Colonic mucosa (tissue), 4 donors: Measurements from ENCODE around the gene TANGO6. TPM values are rescaled to one million over a fixed set of nuclear protein-coding genes. Genes with fewer than 3 reads are reported as not detected.

Experiments used
- DNase-seq: peaks from one replicate; pipeline ENCODE4 v3.0.0-alpha.2; 2020
- H3K27ac ChIP-seq: fragments of 200-600 bp; one replicate; pipeline ENCODE4 v1.8.0; 2021
- H3K27me3 ChIP-seq: fragments of 200-600 bp; one replicate; pipeline ENCODE4 v1.8.0; 2021
- H3K36me3 ChIP-seq: fragments of 200-600 bp; one replicate; pipeline ENCODE4 v1.8.0; 2021
- H3K4me1 ChIP-seq: fragments of 200-600 bp; one replicate; pipeline ENCODE4 v1.8.0; 2021; ENCODE audit warnings: mild to moderate bottlenecking
- H3K4me3 ChIP-seq: fragments of 200-600 bp; one replicate; pipeline ENCODE4 v1.8.0; 2021
- H3K9ac ChIP-seq, 2 donors: one replicate each; pipeline ENCODE4 v1.7.0; 2013; ENCODE audit warnings: control low read depth in 2 of 2, low read depth in 2 of 2, low read length in 2 of 2
- H3K9me3 ChIP-seq: fragments of 200-600 bp; one replicate; pipeline ENCODE4 v1.8.0; 2021
- intact Hi-C: fragments of 100-400 bp; cut with DNase I; formaldehyde crosslinking; loops from one replicate; pipeline ENCODE4 v1.14.1; 2022
- total RNA-seq, 2 donors: library from RNA; stranded (reverse); fragmentation: NEBNext Ultra II Directional in 1 of 2; extraction: Animal tissue kit (Norgen Biotek cat#: 25700) in 1 of 2; gene quantifications; one replicate each; pipeline ENCODE4 v1.2.1, GENCODE V29; 2021
- TF ChIP-seq, protein P1 (sequence below): fragments of 200-600 bp; IDR thresholded peaks from one replicate; pipeline ENCODE4 v1.8.0; 2022; ENCODE audit warnings: antibody characterized with exemption, mild to moderate bottlenecking
- donor health status: healthy.
- donor health status: DM: no; HTN: no; CAD: no.
- donor health status: DM: no; HTN: no; CAD: no.

The TANGO6 gene
- total RNA-seq, 2 donors from 2014 or later, result 6.6 to 10.1 TPM

DNA sequence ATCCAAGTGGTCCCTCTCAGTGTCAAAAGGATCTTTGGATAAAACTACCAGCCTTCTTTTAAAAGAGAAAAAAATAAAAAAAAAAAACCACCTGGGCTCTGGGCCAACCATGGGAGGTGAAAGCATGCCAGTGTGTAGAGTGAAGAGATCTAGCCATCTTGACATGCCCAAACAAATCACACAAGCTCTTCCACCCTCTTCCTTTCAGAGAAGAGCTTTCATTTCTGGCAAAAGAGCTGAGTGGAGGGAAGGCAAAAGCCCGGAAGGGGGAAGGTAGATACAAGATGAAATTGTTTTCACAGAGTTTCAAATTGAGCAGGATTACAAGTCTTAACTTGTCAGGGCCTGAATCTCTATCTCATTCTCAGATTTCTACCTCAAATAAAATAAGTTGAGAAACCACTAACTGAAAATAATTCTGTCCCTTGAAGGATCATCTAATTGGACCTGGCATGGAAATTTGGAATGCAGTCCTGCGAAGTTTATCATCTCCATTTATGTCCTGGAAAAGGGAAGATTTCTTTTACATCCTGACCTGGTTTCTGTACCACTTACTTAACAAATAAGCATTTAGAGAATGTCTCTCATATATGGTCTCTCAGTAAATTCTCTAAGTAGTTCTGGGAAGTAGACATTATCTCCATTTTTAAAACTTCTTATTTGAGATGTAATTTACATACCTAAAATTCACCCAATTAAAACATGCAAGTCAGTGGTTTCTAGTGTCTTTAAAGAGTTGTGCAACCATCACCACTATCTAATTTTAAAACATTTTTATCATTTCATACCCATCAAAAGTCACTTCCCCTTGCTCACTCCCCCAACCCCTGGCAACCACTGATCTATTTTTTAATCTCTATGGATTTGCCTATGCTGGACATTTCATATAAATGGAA is 93.7 kb downstream of the TANGO6 start:
- TF ChIP-seq, protein P1, sequence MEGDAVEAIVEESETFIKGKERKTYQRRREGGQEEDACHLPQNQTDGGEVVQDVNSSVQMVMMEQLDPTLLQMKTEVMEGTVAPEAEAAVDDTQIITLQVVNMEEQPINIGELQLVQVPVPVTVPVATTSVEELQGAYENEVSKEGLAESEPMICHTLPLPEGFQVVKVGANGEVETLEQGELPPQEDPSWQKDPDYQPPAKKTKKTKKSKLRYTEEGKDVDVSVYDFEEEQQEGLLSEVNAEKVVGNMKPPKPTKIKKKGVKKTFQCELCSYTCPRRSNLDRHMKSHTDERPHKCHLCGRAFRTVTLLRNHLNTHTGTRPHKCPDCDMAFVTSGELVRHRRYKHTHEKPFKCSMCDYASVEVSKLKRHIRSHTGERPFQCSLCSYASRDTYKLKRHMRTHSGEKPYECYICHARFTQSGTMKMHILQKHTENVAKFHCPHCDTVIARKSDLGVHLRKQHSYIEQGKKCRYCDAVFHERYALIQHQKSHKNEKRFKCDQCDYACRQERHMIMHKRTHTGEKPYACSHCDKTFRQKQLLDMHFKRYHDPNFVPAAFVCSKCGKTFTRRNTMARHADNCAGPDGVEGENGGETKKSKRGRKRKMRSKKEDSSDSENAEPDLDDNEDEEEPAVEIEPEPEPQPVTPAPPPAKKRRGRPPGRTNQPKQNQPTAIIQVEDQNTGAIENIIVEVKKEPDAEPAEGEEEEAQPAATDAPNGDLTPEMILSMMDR, result no peak
- Histone ChIP-seq H3K36me3 (no peaks in the 10 kb centered on the region), H3K9me3 (no peaks in the 10 kb centered on the region), H3K27ac (no peak overlapping the region), H3K4me1 (no peaks in the 10 kb centered on the region), H3K9ac (no peak overlapping the region), H3K27me3 (no peaks in the 10 kb centered on the region), H3K4me3 (no peak overlapping the region)
- intact Hi-C loops, result no loop called here
- DNase-seq, result no peak

DNA sequence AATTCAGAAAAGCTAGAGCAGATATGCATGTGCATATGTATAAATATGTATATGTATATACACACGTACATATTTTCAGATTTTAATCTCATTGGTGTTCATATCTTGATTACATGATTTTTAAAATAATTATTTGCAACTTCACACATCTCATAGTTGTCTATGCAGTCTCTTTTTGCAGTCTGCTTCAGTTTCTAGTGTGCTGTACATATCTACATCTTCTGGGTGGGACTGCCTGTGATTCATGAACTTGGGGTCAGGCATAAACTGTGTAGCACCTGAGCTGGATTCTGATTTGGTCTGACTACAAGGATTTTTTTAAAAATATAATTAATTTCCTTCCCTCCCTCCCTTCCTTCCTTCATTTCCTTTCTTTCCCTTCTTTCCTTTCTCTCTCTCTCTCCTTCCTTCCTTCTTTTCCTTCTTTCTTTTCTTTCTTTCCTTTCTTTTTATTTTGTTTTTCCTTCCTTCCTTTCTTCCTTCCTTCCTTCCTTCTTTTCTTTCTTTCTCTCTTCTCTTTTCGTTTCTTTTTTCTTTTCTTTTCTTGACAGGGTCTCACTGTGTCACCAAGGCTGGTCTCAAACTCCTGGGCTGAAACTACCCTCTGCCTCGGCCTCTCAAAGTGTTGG is 96.5 kb downstream of the TANGO6 start:
- Histone ChIP-seq H3K4me3 (no peak overlapping the region), H3K27ac (no peak overlapping the region), H3K27me3 (no peaks in the 10 kb centered on the region), H3K9ac (no peak overlapping the region), H3K4me1 (no peaks in the 10 kb centered on the region), H3K9me3 (no peaks in the 10 kb centered on the region), H3K36me3 (no peaks in the 10 kb centered on the region)
- TF ChIP-seq, protein P1, result no peak
- intact Hi-C loops, result no loop called here
- DNase-seq, result no peak

DNA sequence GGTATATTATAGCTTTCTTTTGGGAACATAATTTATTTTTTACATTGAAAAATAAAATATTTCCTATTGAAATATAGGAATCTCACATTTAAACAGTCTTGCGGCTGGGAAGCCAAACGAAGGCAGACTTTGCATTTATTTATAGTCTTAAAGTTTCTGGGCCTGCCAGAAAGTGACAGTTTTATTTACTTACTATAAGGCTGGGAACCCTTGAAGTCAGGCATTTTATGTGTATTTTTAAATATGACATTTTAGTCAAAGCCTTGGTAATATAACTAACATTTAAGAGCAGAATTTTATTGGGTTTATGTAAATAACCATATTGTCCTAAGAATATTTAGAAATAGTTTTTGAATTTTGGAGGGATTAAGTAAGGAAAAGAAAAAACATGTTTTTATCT is 97.5 kb downstream of the TANGO6 start:
- no peak overlapping the region for H3K4me3 ChIP-seq
- intact Hi-C loops, result no loop called here
- DNase-seq, result no peak
- H3K9ac ChIP-seq, result no peak overlapping the region
- no peaks in the 10 kb centered on the region for H3K9me3 ChIP-seq
- no peaks in the 10 kb centered on the region for H3K27me3 ChIP-seq
- TF ChIP-seq, protein P1, result no peak
- H3K4me1 ChIP-seq, result no peaks in the 10 kb centered on the region
- H3K27ac ChIP-seq, result no peak overlapping the region
- H3K36me3 ChIP-seq, result no peaks in the 10 kb centered on the region

DNA sequence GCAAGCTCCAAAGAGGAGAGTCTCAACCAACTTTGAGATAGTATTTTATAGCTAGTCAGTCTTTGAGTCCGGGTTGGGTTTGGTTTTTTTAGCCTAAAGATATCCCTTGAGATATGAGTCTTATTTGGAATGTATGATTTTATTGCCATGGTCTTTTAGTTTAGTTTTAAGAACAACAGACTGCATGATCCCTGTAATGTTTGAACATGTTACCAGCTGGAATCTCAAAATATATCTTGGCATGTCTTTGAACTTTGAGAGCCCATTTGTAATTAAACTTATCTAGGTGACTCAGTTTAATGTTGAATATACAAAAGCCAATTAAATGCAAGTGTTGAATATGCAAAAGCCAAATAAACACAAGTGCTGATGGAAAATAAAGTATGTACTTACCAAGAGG is 100.6 kb downstream of the TANGO6 start:
- intact Hi-C loops, result no loop called here
- TF ChIP-seq, protein P1, result no peak
- H3K4me3 ChIP-seq, result no peak overlapping the region
- H3K9ac ChIP-seq, result no peak overlapping the region
- H3K27ac ChIP-seq, result no peak overlapping the region
- no peaks in the 10 kb centered on the region for H3K36me3 ChIP-seq
- H3K4me1 ChIP-seq, result no peaks in the 10 kb centered on the region
- no peaks in the 10 kb centered on the region for H3K27me3 ChIP-seq
- DNase-seq, result no peak
- no peaks in the 10 kb centered on the region for H3K9me3 ChIP-seq

DNA sequence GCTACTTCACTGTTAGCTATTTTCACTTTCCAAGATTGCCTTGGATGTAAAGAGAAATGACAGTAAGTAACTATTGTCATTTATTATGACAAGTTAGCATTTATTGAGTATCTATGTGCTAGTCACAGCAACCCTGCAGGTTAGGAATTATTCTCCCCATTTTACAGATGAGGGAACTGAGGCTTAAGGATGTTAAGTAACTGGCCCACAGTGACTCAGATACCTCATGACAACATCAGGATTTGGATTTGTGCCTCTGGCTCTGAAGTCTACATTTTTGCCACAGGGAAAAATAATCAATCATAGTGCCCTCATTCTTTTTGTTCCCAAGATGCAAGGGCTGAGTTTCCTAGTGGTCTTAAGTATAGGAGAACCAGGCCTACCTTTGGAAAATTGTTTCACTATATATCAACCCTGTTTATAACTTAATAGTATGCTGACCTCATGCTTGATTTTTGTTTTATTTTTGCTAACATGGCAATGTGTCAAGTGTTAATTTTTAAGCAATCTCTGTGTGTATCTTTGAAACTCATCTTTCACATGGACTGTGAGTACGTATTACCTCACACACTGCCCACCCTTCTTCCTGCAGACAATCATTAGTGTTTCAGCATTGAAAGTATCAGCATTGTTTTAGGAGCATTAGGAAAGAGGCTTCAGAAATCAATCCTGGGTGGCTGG is 105.0 kb downstream of the TANGO6 start:
- intact Hi-C loops, result no loop called here
- H3K27me3 ChIP-seq, result no peaks in the 10 kb centered on the region
- H3K4me1 ChIP-seq, result no peaks in the 10 kb centered on the region
- TF ChIP-seq, protein P1, result no peak
- no peak overlapping the region for H3K4me3 ChIP-seq
- no peaks in the 10 kb centered on the region for H3K9me3 ChIP-seq
- H3K27ac ChIP-seq, result no peak overlapping the region
- no peak overlapping the region for H3K9ac ChIP-seq
- no peak for DNase-seq
- no peaks in the 10 kb centered on the region for H3K36me3 ChIP-seq
